COLO668 (cell line): ENCODE results near the gene SPATA31E1.
"Not testable (repeated sequence)": the region's sequence is repeated elsewhere in the genome, so short reads cannot be mapped to it uniquely, and the experiment has no call there.

ENCODE experiments used
- DNase-seq: peaks from one replicate; lab custom pipeline; 2025; ENCODE audit not compliant: unreplicated experiment; lab: John Stamatoyannopoulos, UW

Gene SPATA31E1

DNA sequence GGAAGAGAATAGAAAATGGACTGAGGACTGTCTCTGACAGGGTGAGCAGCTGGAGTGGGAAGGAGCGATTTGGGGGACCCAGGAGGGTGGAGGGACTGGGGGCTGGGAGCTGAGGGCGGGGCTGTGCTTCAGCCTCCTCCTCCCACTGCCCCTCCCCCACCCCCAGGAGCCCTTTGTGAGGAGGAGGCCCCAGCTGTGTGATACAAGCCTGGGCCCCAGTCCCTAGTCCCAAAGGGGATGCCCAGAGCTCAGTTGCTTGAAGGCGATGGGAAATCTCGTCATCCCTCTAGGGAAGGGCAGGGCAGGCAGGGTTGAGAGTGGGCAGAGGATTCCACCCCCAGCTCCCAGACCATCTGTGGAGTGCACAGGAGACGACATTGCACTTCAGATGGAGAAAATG lies at the start of gene SPATA31E1:
Gene SPATA31E1 (plus strand): TSS at position 251 of the 400 bp plus-strand sequence. CDS start 15 bp downstream, at position 266.
- no peak for DNase-seq

DNA sequence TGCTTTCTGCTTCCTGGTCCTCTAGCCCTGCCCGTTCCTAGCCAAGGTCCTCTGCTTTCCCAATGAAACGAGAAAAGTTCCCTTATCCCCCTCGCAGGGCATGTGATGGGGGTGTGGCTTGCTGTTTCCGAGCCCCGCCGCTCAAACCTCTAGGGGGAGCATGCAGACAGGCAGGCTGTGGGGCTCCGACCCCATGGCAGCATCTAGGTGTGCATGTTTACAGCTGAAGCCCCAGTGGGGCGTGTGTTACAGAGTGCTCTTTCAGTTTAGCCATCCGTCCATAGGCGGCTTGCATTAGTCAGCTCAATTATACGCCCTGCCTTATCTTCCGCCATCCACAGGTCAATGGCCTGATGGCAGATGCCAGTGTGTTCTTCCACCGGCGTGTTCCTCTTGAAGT lies 48.3 kb upstream of the SPATA31E1 start:
- DNase-seq, result no peak

DNA sequence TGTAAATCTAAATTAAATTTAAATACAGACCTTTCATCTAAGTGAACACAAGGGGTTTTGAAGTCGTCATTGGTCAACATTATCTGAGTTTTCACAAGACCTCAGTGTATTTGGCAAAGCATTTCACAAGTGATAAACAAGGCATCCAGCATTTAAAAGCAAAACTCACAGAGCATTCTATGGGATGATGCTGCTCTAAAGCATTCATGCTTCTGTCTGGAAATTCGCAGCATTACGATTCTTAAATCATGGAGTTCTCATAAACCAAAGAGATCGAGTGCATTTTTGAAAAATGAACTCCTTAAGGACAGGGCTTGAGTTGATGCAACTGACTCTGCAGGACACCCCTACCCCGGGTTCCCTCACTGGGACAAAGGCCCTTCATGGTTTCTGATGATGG lies 46.1 kb upstream of the SPATA31E1 start:
- DNase-seq, result no peak

DNA sequence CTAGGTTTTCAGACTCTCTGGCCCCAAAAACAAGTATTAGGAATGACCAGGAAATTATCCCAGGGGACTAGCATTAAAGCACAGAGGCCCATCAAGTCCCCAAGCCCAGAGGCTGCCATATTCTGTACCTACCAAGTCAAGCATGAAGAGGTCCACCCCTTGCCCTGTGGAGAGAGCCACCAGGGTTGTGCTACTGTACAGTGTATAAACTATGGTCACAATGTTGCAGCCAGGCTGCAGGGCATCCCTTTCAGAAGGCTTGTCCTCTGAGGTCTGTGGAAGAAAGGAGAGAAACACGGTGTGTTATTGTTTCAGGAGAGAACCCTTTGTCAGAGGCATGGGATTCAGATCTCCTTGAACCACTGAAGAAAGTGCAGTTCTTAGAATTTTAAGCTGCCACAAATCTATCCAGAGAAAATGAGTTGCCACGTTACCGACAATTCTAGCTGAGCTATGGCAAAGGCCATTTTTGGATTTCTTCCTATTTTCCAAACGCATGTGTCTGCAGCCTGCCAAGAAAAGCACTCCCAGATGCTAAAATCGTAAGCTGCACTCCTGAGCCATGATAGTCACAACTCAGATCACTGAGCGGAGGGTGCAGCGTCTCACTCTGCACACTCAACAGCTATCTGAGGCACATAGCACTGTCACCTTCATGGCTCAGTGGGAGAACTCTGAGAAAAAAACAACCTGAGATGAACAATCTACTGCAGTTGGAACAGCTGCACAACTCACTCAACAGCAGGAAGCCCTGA lies 45.5 kb upstream of the SPATA31E1 start:
- DNase-seq, result no peak

DNA sequence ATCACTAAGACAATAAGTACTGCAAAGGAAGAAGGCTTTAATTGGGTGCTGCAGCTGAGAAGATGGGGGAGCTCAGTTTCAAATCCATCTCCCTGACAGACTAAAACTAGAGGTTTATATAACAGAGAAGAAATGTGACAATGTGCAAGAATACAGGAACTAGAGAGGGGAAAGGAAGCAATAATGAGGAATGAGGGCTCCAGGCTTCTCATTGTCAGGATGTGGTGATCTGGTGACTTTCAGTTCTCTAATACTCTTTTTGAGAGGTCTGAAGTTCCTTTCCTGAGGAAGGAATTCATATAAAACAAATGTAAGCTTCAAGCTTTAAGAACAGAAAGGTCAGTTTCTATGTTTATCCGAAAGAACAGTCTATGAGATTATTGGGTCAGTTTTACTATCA lies 42.5 kb upstream of the SPATA31E1 start:
- no peak for DNase-seq

DNA sequence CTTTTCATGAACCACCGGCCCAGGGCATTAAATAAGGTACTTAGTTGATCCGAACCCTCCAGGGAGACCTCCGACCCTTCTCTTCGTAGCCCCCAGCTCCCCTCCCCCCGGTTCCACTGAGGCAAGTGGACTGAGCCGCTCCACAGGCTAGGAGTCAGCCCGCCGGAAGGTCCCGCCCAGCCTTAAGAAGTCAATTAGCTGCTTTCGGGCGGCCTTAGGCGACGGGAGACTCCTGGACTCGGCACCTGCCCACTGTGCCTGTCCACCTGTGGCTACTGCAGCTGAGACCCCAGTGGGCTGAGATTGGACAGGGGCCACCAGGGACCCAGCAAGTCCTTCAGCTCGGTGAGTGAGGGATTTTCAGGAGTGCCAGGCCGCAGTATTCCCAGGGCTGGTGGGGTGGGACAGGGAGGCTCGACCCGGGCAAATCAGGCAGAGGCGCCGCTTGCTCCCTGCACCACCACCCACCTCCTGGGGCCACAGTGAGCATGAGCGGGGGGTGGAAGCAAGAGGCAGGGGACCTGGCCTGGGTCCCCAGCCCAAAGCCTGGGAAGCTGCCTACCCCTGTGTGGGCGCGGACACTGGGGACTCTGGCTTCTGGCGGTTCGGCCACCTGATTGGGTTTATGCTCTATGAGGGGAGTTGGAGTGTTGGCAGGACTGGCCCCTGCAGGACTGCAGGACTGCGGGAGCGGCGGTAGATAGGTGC lies 39.6 kb upstream of the SPATA31E1 start:
- no peak for DNase-seq

DNA sequence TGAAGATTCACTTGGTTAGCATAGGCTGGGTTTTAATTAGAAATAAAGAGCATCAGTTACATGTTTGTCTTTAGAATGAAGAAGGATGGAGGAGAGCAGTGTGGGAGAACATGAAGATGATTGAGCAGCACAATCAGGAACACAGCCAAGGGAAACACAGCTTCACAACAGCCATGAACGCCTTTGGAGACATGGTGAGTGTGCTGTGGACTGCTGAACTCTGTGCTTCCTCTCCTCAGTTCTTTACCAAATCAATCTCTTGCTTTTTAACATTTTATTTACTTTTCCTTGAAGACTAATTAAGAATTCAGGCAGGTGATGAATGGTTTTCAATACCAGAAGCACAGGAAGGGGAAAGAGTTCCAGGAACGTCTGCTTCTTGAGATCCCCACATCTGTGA lies 38.2 kb upstream of the SPATA31E1 start:
- DNase-seq, result no peak

DNA sequence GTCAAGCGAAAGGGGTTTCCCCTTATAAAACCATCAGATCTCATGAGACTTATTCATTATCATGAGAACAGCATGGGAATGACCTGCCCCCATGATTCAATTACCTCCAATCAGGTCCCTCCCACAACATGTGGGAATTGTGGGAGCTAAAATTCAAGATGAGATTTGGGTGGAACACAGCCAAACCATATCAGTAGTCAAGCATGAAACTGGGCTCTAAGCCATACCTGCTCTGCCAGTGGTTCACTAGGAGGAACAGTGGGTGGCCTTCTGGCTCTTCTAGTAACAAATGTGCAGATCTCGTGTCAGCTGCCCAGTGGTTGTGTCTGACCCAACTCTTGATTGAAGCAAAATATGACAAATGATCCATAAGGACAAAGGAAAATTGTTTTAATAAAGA lies 34.9 kb upstream of the SPATA31E1 start:
- not testable (repeated sequence) for DNase-seq

DNA sequence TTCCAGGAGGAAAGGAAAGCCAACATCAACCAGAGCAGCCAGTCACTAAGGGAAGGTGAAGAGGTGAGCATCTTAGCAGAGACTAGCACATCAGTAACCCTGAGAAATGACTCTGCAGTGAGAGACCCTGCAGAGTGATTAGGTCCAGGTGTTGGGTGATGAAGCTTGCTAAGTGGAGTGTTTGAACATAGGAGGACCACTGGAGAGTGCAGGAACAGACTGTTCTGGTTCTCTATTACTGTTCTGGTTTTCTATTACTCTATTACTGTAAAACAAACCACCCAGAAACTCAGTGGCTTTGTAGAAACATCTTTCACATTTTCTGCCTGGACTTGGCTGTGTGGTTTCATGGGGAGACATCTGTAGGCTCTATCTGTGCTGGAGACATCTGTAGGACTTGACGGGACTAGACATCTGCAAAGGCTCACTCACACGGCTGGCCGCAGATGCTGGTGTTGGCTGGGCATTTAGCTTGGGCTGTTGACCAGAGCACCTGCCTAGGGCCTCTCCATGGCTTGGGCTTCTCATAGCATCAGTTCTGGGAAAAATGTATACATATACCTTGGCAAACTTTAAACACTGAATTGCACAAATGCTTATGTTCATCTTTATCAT lies 33.4 kb upstream of the SPATA31E1 start:
- DNase-seq, result no peak

DNA sequence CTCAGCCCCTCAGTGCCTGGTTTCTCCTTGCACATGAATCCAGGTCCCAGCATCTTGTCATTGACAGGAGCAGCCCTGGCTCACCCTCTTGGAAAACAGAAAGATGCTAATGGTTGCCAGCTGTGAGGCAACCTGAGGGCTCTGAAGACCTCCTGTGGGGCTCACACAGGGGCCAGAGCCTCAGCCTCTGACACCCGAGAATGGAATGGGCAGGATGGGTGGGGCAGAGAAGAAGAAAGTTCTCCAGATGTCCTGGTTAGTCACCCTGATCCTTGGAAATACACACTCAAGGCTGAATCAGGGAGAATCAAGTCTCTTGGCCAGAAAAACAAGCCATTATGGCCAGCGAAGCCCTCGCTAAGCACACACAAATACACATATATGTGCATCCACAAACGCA lies 32.3 kb upstream of the SPATA31E1 start:
- DNase-seq, result no peak

DNA sequence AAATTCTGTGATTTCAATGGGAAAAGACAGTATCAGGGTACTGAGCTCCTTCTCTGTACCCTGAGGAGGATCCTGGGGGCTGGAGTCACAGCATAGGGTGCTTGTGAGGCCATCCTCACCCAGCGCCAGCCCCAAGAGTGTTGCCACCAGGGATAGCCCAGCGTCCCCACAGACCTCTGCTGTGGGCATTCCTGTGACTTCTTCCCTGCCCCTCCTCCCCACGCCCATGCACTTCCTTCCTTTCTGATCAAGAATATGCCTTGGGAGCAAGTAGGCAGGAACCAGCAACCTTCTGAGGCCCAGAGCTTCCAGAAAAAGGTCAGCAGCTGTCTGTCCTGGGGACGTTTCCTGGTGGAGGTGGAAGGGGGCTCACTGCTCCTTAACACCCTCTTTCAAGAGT lies 31.5 kb upstream of the SPATA31E1 start:
- not testable (repeated sequence) for DNase-seq

DNA sequence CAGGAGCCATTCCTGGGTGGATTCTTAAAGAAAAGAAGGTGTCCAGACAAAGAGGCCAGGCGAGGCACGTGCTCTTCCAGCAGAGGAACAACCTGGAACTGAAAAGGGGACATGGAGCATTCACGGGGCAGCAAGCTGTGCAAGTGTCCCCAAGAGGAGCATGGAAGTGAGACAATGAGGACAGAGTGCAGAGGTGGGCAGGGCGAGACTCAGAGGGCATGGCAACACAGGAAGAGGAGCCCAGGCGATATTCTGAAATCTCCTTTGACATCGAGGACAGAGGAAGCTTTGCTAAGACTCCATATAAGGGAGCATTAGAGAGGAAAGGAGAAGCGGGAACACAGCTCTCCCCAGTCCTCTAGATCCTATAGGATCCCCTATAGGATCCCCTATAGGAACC lies 29.4 kb upstream of the SPATA31E1 start:
- DNase-seq, result no peak

DNA sequence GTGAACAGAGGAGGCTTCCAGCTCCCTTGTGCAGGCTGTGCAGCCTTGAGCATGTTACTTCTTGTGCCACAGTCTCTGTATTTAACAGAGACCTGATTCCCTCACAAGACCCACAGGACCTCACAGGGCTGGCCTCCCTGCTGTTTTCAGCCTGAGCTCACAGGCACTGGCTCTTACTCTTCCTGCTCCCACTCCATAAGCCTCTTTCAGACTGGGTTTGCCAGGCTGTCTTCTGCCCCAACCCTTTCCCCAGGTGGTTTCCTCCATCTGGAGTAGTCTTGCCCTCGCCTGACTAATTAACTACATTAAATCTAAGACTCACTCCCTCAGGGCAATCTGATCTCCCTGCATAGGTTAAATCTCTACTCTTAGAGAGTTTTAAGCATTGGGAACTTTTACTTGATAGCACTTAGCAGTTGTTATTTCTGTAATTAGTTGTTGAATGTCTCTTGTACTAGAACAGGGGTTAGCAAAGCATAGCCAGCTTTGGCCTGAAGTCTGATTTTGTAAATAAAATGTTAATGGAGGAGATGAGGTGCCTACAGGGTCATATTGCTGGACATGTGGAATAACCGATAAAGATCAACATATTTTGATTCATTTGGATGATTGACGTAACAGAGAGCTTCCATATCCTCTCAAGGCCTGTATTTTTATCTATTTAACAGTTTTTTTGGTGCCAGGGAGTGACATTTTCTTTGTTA lies 28.6 kb upstream of the SPATA31E1 start:
- DNase-seq, result no peak

DNA sequence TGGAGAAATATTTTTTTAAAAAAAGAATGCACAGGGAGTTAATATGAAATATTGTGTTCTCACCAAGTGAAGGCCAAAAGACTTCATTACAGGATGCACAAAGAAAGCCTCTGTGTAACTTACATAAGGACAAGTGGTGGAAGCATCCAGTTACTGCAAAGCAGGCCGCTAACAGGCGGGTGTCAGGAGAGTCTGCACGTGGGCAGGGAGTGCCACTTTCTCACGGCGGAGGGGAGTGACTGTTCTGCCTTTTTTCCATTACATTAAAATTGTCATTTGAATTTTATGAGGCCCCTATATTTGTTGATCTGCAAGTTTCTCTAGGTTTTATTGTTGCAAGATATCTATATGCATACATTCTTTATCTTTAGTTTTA lies 28.1 kb upstream of the SPATA31E1 start:
- DNase-seq, result no peak

DNA sequence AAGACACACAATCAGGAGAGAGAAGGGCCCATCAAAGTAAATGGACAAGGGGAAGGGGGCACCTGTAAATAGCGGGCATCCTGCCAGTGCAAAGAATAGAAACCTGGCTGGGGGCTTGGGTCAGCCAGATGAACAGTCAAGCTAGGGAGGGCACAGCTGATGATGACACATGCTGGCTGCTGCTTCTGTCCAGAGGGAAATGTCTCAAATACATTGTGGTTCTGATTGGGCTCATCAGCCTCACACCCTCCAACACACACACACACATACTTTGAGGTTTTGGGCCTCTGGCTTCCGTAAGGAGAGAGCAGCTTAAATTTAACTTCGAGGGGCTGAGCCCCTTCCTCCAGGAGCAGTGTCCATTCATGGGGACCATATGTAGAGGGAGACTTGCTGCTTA lies 27.6 kb upstream of the SPATA31E1 start:
- no peak for DNase-seq

DNA sequence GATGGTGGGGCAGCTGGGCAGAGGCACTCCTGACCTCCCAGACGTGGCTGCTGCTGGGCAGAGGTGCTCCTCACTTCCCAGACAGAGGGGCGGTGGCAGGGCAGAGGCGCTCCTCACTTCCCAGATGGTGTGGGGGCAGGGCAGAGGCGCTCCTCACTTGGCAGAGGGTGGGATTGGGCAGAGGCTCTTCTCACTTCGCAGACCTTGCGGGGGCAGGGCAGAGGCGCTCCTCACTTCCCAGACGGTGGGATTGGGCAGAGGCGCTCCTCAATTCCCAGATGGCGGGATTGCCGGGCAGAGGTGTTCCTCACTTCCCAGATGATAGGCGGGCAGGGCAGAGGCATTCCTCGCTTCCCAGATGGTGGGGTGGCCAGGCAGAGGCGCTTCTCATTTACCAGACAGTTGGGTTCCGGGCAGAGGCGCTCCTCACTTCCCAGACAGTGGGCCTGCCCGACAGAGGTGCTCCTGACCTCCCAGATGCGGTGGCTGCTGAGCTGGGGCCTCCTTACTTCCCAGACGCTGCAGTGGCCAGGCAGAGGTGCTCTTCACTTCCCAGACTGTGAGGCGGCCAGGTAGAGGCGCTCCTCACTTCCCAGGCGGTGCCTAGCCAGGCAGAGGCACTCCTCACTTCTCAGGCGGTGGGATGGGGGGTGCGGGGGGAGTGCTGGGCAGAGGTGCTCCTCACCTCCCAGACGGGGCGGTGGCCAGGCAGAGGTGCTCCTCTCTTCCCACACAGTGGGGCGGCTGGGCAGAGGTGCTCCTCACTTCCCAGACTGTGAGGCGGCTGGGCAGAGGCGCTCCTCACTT lies 25.3 kb upstream of the SPATA31E1 start:
- DNase-seq, result no peak

DNA sequence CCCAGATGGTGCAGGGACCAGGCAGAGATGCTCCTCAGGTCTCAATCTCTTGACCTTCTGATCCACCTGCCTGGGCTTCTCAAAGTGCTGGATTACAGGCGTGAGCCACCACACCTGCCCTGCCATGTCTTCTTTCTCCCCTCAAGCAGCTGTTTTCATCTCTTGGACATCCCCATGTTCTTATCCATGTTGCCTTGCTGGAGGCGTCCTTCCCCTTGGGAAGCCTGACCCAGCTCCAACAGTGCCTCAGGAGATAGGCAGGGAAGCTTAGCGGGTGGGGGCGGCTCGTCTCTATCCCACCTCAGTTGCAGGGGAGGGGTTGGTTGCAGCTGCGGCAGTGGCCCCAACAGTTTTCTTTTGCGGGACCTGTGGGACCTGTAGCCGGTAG lies 24.7 kb upstream of the SPATA31E1 start:
- no peak for DNase-seq

DNA sequence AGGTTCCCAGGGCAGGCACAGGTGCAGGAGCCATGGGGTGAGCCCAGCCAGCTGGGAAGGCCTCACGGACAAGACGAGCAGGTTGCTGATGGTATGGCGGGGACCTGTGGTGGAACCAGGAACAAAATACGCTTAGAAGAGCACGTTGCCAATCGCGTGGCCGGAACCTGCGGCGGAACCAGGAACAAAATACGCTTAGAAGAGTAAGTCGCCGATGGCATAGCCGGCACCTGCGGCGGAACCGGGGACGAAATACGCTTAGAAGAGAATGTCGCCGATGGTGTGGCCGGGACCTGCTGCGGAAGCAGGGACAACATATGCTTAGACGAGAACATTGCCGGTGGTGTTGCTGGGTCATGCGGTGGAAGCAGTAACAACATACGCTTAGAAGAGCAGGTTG lies 23.5 kb upstream of the SPATA31E1 start:
- no peak for DNase-seq

DNA sequence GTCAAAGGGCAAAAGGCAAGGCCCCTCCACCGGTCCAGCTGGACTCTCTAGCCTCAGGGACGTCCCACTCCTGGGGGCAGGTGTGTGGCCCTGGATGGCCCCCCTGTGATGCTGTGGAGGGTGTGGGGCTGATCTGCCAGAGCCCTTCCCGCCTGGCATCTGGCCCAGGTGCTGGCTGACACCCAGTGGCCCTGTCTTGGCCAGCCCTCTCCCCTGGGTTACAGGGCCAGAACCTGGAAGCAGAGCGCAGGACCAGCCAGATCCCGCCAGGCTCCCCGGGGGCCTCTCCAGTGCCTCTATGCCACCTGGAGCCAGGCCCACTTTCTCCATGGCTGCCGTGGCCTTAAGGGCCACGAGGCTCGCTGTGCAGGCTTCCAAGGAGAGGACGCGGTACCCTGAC lies 22.9 kb upstream of the SPATA31E1 start:
- DNase-seq, result no peak

DNA sequence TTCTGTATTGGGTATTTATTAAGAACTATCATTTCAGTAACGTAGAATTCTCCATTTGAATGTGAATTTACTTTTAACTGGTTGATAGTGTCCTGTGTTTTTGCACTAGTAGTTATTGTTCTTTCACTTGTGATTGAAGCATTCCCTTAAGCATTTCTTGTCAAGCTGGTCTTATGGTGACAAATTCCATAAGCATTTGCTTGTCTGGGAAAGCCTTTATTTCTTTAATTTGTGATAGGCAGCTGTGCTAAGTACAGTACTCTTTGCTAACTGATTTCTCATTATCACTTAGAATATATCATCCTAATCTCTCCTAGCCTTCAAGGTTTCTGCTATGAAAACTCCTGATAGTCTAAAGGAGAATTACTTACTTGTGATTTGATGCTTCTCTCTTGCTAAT lies 21.3 kb upstream of the SPATA31E1 start:
- no peak for DNase-seq
